Upper lobe of left lung (tissue), 4 donors: ENCODE measurements around the gene NR2F6.

Source experiments
- EP300 ChIP-seq, 4 donors: sonication (generic); formaldehyde crosslinking; IDR thresholded peaks; one replicate each; pipeline ENCODE4 v1.5.1; 2017; ENCODE audit warnings: antibody characterized with exemption in 4 of 4, control low read depth in 2 of 4
- POLR2A ChIP-seq, 4 donors: fragments of 450-650 bp; IDR thresholded peaks; one replicate each; pipeline ENCODE4 v1.5.1; 2016 to 2017; ENCODE audit warnings: antibody characterized with exemption in 4 of 4, mild to moderate bottlenecking in 2 of 4
- TF ChIP-seq, protein P1 (sequence below), 6 experiments: fragments of 450-650 bp in 4 of 6; fragments of 200-600 bp in 2 of 6; sonication (generic) in 2 of 6; IDR thresholded peaks; one replicate each; pipeline ENCODE4 v1.5.1; 2016 to 2019; ENCODE audit warnings: antibody characterized with exemption in 6 of 6

- TF ChIP-seq, protein P1, sequence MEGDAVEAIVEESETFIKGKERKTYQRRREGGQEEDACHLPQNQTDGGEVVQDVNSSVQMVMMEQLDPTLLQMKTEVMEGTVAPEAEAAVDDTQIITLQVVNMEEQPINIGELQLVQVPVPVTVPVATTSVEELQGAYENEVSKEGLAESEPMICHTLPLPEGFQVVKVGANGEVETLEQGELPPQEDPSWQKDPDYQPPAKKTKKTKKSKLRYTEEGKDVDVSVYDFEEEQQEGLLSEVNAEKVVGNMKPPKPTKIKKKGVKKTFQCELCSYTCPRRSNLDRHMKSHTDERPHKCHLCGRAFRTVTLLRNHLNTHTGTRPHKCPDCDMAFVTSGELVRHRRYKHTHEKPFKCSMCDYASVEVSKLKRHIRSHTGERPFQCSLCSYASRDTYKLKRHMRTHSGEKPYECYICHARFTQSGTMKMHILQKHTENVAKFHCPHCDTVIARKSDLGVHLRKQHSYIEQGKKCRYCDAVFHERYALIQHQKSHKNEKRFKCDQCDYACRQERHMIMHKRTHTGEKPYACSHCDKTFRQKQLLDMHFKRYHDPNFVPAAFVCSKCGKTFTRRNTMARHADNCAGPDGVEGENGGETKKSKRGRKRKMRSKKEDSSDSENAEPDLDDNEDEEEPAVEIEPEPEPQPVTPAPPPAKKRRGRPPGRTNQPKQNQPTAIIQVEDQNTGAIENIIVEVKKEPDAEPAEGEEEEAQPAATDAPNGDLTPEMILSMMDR (IDR thresholded peaks at IDR 0.05): no peak
- TF ChIP-seq EP300 (IDR thresholded peaks at IDR 0.05): no peak
- TF ChIP-seq POLR2A (IDR thresholded peaks at IDR 0.05): no peak
Observed at GRCh38 chr19:17294051-17294891, 48.6 kb upstream of the NR2F6 start.
